ENCODE measurements around the gene LRRC1.

LRRC1 gene

DNA sequence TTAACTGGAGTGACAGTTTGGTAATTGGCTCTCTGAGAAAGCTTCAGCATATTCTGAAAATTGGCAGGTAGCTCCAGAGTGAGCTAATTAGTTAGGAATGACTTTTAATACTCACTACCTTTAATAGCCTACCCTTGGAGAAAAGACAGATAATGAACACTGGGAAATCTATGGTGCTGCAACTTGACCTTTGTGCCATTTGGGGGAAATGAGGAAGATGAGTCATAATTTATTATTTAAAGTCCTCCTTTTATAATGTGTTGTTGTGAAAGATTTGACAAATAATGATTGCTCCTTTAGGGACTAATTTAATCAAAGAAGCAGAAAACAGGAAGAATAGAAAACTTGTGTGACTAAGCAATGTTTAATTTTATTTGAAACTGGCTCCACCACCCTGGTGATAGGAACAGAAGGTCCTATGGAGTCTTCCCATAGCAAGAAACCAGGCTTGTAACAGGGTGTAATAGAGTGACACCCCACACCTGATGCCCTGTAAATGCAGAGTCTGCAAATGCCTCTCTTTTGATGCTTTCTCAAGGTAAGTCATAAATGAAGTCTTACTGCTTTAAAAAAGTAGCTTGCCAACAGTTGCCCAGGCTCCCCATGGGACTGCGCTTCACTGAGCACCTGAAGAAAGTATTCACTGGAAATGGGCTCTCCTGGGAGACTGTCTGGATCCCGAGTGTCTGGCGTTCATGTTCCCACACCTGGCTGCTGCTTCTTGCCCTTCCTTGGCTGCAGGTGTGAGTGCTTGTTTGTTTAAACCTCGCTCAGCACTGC lies 134.4 kb downstream of the LRRC1 start:
- no peak for DNase-seq

DNA sequence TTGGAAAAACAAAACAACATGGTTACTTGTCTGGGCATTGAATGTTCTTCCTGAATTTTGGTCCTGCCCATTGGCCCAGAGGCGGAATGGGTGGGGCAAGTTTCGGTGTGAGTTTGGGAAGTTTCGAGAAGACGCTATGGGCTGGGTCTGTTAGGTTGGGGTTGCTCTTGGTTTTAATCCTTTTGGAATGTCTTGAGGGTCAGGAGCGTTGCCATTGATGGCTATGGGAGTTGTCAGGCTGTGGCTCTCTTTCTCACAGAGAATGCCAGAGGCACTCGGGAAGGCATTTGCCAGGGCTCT lies 135.0 kb downstream of the LRRC1 start:
- no peak for DNase-seq

DNA sequence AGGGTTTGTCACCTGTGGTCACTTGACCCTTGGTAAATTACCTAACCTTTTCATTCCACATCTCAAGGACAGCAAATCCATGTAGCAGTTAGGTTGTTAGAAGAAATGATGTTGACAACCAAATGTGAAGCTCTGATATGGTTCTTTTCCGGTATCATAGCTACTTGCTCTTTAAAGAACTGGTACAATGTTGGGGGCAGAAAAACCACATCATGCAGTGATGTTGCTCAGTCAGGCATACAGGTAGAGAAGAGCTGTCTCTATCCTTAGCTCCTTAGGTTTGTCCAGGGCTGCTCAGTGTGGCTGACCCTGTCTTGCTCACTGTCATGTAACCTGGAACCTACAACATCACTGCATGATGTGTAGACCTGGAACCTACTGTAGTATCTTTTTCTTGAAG lies 135.5 kb downstream of the LRRC1 start:
- no peak for DNase-seq

- no peak for DNase-seq
Measured at GRCh38 chr6:53931086-53931485, 136.3 kb downstream of the LRRC1 start.

DNA sequence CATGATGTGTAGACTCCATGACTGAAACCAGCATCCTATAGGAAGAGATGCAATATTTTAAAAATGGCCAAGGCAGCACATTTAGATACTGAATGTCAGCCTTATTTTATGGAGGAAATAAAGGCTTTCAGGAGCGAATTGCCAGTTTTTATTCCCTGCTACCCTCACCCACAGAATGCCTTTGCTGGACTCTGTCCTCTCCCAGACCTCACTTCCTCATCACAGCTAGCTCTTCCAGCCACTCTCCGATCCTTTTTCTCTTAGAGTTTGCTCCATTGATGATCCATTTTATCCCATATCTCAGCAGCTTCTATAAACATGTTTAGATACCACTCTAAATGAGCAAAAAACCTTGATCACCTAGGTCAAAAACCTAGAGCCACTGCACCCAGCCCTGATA lies 137.7 kb downstream of the LRRC1 start:
- DNase-seq, result no peak

DNA sequence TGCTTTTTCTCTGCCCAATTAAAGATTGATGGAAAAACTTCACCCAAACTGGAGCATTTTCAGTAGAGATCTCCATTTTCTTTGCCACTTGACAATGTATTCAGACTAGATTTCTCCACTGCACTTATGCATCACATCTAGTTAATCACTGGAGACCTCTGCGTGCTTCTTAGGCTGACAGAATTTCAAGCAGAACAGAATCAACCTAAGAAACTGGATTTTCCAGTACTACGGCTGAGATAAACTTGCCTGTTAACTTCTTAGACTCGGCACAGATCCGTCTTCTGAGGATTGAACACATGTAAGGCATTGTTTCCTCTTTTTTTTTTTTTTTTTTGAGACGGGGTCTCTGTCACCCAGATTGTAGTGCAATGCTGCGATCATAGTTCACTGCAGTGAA lies 139.2 kb downstream of the LRRC1 start:
- no peak for DNase-seq

DNA sequence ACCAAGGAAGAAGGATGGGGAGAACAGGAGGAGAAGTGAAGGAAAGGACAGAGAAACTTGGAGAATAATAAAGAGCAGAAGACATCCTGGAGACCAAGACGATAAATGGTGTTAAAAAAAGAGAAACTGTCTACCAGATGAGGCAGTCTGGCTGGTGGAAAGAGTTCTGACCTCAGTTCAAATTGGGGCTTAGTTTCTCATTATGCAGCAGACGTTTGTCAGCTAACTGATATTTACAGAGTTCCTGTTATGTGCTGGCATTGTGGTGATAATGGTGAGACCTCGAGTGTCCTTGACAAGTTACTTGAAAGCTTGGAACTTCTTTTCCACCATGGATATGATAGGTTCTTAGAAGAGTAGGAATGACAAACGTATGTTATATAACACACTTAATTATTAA lies 142.7 kb downstream of the LRRC1 start:
- DNase-seq, result no peak

GRCh38 chr6:53938810-53939209 lies 144.0 kb downstream of the LRRC1 start:
- no peak for DNase-seq

DNA sequence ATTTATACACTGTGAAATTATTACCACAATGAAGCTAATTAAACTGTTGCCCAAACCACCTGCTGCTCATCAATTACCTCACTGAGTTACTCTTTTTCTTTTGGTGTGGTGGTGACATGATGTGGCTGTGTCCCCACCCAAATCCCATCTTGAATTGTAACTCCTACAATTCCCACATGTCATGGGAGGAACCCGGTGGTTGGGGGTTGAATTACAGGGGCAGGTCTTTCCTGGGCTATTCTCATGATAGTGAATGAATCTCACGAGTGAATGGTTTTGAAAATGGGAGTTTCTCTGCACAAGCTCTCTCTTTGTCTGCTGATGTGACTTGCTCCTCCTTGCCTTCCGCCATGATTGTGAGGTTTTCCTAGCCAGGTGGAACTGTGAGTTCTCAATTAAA lies 145.0 kb downstream of the LRRC1 start:
- DNase-seq, result no peak

DNA sequence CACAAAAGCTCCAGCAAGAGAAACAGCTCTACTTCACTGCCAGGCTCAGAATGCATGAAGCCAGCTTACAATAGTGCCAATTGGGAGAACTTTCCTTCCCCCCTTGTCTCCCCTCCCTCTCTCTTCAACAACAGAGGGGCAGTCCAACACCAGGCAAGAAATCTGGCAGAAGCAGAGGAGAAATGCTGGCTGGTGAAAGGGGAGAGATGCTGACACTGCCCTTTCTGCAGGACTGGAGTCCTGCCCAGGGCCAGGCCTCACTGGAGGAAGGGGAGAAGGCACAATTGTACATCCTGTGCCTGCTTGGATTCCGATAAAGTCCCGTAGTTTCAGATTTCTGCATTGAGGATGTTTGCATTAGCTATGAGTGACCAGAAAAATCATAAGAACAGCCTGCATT lies 148.6 kb downstream of the LRRC1 start:
- no peak for DNase-seq

GRCh38 chr6:53944091-53944490 lies 149.3 kb downstream of the LRRC1 start:
- DNase-seq, result no peak

- no peak for DNase-seq
Measured at GRCh38 chr6:53944543-53944942, 149.7 kb downstream of the LRRC1 start.

- no peak for DNase-seq
Measured at GRCh38 chr6:53945765-53946407, 151.1 kb downstream of the LRRC1 start.

DNA sequence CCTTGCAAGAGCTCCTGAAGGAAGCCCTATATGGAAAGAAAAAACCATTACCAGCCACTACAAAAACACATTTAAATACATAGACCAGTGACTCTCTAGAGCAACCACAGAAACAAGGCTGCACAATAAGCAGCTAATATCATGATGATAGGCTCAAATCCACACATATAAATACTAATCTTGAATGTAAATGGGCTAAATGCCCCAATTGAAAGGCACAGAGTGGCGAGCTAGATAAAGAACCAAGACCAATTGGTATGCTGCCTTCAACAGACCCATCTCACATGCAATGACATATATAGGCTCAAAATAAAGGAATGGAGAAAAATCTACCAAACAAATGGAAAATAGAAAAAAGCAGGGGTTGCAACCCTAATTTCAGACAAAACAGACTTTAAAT lies 153.0 kb downstream of the LRRC1 start:
- DNase-seq, result no peak

DNA sequence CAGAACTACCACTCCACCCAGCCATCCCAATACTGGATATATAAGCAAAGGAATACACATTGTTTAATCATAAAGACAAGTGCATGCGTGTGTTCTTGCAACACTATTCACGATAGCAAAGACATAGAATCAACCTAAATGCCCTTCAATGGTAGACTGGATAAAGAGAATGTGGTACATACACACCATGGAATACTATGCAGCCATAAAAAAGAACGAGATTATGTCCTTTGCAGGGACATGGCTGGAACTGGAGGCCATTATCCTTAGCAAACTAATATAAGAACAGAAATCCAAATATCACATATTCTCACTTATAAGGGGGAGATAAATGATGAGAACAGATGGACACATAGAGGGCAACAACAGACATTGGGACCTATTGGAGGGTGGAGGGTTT lies 156.6 kb downstream of the LRRC1 start:
- DNase-seq, result no peak

DNA sequence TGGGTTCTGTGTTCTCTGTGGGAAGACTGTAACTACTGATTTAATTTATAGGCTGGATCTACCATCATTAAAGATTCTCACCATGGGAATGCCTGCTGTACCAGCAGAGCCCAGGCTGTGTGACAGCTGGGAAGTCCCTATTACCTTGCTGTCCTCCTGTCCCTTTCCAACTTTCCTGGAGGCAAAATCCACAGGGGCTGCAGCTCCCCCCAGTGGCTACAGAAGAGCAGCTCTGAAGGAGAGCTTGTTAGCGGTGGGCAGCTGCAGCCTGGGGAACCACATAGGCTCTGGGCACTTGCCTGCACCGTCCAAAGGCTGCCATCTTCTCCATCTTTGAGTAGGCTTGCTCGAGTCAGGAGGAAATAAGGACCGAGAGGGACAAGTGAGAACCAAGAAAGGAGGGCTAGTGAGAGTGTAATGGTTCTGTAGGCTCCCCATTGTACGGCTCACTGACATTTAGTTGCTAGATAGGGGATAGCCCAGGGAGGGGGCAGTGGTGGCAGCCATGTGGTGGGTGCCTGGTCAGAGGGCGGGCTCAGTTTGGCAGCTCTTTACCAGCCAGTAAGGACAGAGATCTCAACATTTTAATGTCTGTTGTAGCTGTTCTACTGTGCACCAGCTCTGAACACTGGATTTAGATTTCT lies 161.4 kb downstream of the LRRC1 start:
- DNase-seq, result peak; percentile 78

DNA sequence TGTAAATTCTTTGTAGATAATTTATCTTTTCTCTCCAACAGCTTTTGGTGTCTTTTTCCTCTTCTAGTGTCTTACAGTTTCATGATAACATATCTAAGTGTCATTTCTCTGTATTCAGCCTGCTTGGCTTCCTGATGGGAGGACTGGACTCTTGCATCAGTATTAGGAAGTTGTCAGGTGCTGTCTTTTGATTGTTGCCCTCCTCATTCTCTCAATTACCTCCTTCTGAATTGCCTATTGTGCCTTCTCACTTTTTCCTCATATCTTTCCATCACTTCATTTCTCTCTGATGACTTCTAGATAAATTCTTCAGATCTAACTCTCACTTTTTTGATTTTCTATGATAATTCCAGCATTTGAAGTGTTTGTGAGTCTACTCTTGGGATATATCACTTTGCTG lies 162.0 kb downstream of the LRRC1 start:
- DNase-seq, result no peak

DNA sequence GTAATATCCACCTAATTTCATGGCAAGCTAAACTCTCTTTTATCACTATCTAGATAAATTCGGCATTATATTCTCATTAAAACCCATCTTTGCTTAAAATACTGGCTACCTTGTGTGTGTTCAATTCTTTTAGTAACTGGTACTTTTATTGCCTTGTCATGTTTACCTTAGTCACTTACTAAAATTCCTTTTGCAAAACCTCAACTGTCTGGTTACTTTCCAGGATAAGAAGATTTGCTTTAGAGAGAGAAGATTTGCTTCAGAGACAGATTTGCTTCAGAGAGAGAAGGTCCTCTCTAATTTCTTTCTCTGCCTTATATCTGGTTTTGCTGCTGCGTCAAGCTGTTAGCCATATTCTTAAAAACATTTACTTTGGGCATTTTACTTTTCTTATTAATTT lies 164.9 kb downstream of the LRRC1 start:
- DNase-seq, result no peak

- no peak for DNase-seq
Measured at GRCh38 chr6:53960311-53960710, 165.5 kb downstream of the LRRC1 start.

- no peak for DNase-seq
Measured at GRCh38 chr6:53961679-53962370, 167.0 kb downstream of the LRRC1 start.

DNA sequence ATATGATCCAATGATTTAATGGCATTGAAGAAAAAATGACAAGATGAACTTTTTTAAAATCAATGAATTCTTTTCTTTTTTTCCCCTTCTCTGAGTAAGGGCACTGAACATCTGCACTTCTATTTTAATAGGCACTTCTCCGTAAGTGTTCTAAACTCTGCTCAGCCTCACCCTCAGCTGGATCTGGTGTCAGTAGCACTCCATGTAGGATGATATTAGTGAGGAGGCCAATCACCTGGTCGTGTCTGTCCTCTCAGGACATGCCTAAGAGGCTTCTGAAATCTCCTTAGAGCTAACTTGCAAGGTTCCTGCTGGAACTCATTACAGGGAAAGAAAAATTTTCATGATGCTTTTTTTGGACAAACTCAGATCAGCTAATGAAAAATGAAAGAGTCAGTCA lies 167.8 kb downstream of the LRRC1 start:
- no peak for DNase-seq

- DNase-seq, result no peak
Measured at GRCh38 chr6:53967415-53967814, 172.6 kb downstream of the LRRC1 start.
